OCI-LY3 (cell line): Measurements from ENCODE around the gene MED23.

Experiments
- H2AFZ ChIP-seq: fragments of 200-600, 300-600 bp; shearing (Covaris generic); 2 replicates; pipeline ENCODE4 v1.6.0; 2014; ENCODE audit warnings: antibody characterized with exemption, low read depth, low read length
- H3K27ac ChIP-seq: fragments of 200-600, 300-600 bp; sonication (generic); 2 replicates; pipeline ENCODE4 v1.5.1; 2014; ENCODE audit warnings: mild to moderate bottlenecking, low read length, moderate library complexity, mixed read lengths
- H3K27me3 ChIP-seq: fragments of 200-600, 300-600 bp; sonication (generic); 2 replicates; pipeline ENCODE4 v1.6.1; 2014; ENCODE audit warnings: low read depth, low read length, mixed read lengths
- H3K36me3 ChIP-seq: fragments of 200-600, 300-600 bp; sonication (generic); replicated peaks from 2 replicates; pipeline ENCODE3; 2014; ENCODE audit warnings: low read depth, low read length, mixed read lengths
- H3K4me1 ChIP-seq: fragments of 300-600, 200-600 bp; sonication (generic); 2 replicates; pipeline ENCODE4 v1.6.1; 2014; ENCODE audit warnings: low read length, mixed read lengths
- H3K4me2 ChIP-seq: fragments of 200-600, 300-600 bp; sonication (generic); 2 replicates; pipeline ENCODE4 v1.6.1; 2014; ENCODE audit warnings: low read length, mixed read lengths
- H3K4me3 ChIP-seq: fragments of 300-600, 200-600 bp; sonication (generic); 2 replicates; pipeline ENCODE4 v1.5.1; 2014; ENCODE audit warnings: antibody characterized with exemption, mild to moderate bottlenecking, low read length, moderate library complexity
- H3K79me2 ChIP-seq: fragments of 300-600, 200-600 bp; shearing (Covaris generic); 2 replicates; pipeline ENCODE4 v1.6.1; 2014; ENCODE audit warnings: mild to moderate bottlenecking, low read length, mixed read lengths
- H3K9ac ChIP-seq: fragments of 300-600, 200-600 bp; shearing (Covaris generic); 2 replicates; pipeline ENCODE4 v1.6.0; 2014; ENCODE audit warnings: mild to moderate bottlenecking, low read length, moderate library complexity
- H3K9me3 ChIP-seq: fragments of 200-600, 300-600 bp; shearing (Covaris generic); 2 replicates; pipeline ENCODE4 v1.6.1; 2014; ENCODE audit warnings: low read length, mixed read lengths; ENCODE audit not compliant: insufficient read depth
- H4K20me1 ChIP-seq: fragments of 200-600, 300-600 bp; sonication (generic); 2 replicates; pipeline ENCODE4 v1.6.1; 2016; ENCODE audit warnings: low read length, mixed read lengths; ENCODE audit not compliant: insufficient read depth
- CTCF ChIP-seq: fragments of 200-600, 300-600 bp; sonication (generic); IDR thresholded peaks from 2 replicates; pipeline ENCODE4 v1.5.1; 2014; ENCODE audit warnings: antibody characterized with exemption, low read length, low read depth
- EZH2phosphoT487 ChIP-seq: fragments of 200-600 bp; shearing (Covaris generic); IDR thresholded peaks from 2 replicates; pipeline ENCODE4 v1.6.1; 2018; ENCODE audit warnings: antibody characterized with exemption, mixed run types, low read depth

MED23 gene

GRCh38 chr6:131524695-131525336 is 103.2 kb downstream of the MED23 start:
- H2AFZ ChIP-seq: no peak overlapping the region
- no peaks in the 10 kb centered on the region for H3K27me3 ChIP-seq
- no peaks in the 10 kb centered on the region for H3K4me1 ChIP-seq
- TF ChIP-seq EZH2phosphoT487 (no peak), CTCF (no peak)
- no peak overlapping the region for H3K4me2 ChIP-seq
- H3K36me3 ChIP-seq: no peaks in the 10 kb centered on the region
- H3K9me3 ChIP-seq: no peaks in the 10 kb centered on the region
- H3K27ac ChIP-seq: no peak overlapping the region
- no peaks in the 10 kb centered on the region for H4K20me1 ChIP-seq
- no peak overlapping the region for H3K4me3 ChIP-seq
- no peaks in the 10 kb centered on the region for H3K79me2 ChIP-seq
- no peak overlapping the region for H3K9ac ChIP-seq

GRCh38 chr6:131523988-131524673 is 103.9 kb downstream of the MED23 start:
- no peaks in the 10 kb centered on the region for H3K4me1 ChIP-seq
- H3K9me3 ChIP-seq: no peaks in the 10 kb centered on the region
- H4K20me1 ChIP-seq: no peaks in the 10 kb centered on the region
- TF ChIP-seq CTCF (no peak), EZH2phosphoT487 (no peak)
- H3K27me3 ChIP-seq: no peaks in the 10 kb centered on the region
- no peak overlapping the region for H3K9ac ChIP-seq
- H2AFZ ChIP-seq: no peak overlapping the region
- no peaks in the 10 kb centered on the region for H3K79me2 ChIP-seq
- H3K4me2 ChIP-seq: no peak overlapping the region
- H3K4me3 ChIP-seq: no peak overlapping the region
- no peaks in the 10 kb centered on the region for H3K36me3 ChIP-seq
- H3K27ac ChIP-seq: no peak overlapping the region
